HepG2 (cell line): Measurements from ENCODE around the gene FAM114A1. TPM values are rescaled to one million over a fixed set of nuclear protein-coding genes. Genes with fewer than 3 reads are reported as not detected.

Source experiments
- FOSL1 ChIP-seq: sonication (generic); formaldehyde crosslinking; IDR thresholded peaks from 2 replicates; pipeline ENCODE4 v1.9.0; 2021; ENCODE audit warnings: missing genetic modification reagents, borderline replicate concordance
- KAT7 ChIP-seq: IDR thresholded peaks from 2 replicates; pipeline ENCODE4 v1.6.1; 2018; ENCODE audit warnings: borderline replicate concordance, missing compliant biosample characterization
- NCOA2 ChIP-seq: sonication (generic); formaldehyde crosslinking; IDR thresholded peaks from 2 replicates; pipeline ENCODE4 v1.8.0; 2022; ENCODE audit warnings: inconsistent platforms
- PCBP1 ChIP-seq: fragments of 200-400 bp; formaldehyde crosslinking; IDR thresholded peaks from 2 replicates; pipeline ENCODE4 v1.6.1; 2017; ENCODE audit warnings: mild to moderate bottlenecking, low read depth, low read length, borderline replicate concordance
- PTBP1 ChIP-seq: fragments of 200-400 bp; formaldehyde crosslinking; IDR thresholded peaks from 2 replicates; pipeline ENCODE4 v1.6.1; 2018; ENCODE audit warnings: low read length, low read depth; ENCODE audit not compliant: poor library complexity, severe bottlenecking
- RNF219 ChIP-seq: sonication (generic); formaldehyde crosslinking; IDR thresholded peaks from 2 replicates; pipeline ENCODE4 v1.5.0; 2020; ENCODE audit warnings: mild to moderate bottlenecking, missing genetic modification reagents
- SPEN ChIP-seq: sonication (generic); formaldehyde crosslinking; IDR thresholded peaks from 2 replicates; pipeline ENCODE4 v1.5.1; 2020; ENCODE audit warnings: low read depth, mild to moderate bottlenecking, missing genetic modification reagents
- ZNF281 ChIP-seq: sonication (generic); formaldehyde crosslinking; IDR thresholded peaks from 2 replicates; pipeline ENCODE4 v1.4.0; 2020; ENCODE audit warnings: missing genetic modification reagents, borderline replicate concordance
- polyA plus RNA-seq, 8 experiments: library from polyadenylated mRNA; depleted of rRNA in 3 of 8; stranded (reverse) in 7 of 8; unstranded in 1 of 8; fragments of >200 nt; fragmentation: Illumina TruSeq in 4 of 8; extraction: Trizol in 4 of 8; gene quantifications; 2 replicates each; pipeline versions ENCODE4 v1.2.1 to v1.2.3, GENCODE V29; 2011 to 2016; ENCODE audit warnings: low read depth in 4 of 8, missing spikeins in 1 of 8, mixed read lengths in 1 of 8; ENCODE audit not compliant: insufficient read depth in 1 of 8
- total RNA-seq, 5 experiments: library from RNA; depleted of rRNA; stranded (reverse); fragments of >200 nt; fragmentation: Illumina TruSeq; extraction: Trizol; gene quantifications; 2 replicates each; pipeline ENCODE4 v1.2.3, GENCODE V29; 2016; ENCODE audit warnings: low read depth in 1 of 5
- TF ChIP-seq, protein P1 (sequence below): sonication (generic); formaldehyde crosslinking; IDR thresholded peaks from 2 replicates; pipeline ENCODE4 v1.5.0; 2020; ENCODE audit warnings: mild to moderate bottlenecking, missing genetic modification reagents, borderline replicate concordance
- TF ChIP-seq, protein P2 (sequence below): IDR thresholded peaks from 2 replicates; pipeline ENCODE4 v1.6.1; 2016
- TF ChIP-seq, protein P3 (sequence below): sonication (generic); formaldehyde crosslinking; IDR thresholded peaks from 2 replicates; pipeline ENCODE4 v1.9.0; 2021; ENCODE audit warnings: missing genetic modification reagents, borderline replicate concordance

Gene FAM114A1
- total and polyA plus RNA-seq, 2 of the 13 experiments (the other 11 are each of a cell fraction or from before 2014, with no cell fraction given), result 61.0 to 76.9 TPM

- no peak for TF ChIP-seq ZNF281 (CRISPR knock-in tag)
- peak; percentile 25; the same call in 1 of the 2 replicates for TF ChIP-seq NCOA2 (CRISPR knock-in tag)
- TF ChIP-seq PTBP1, result no peak
- TF ChIP-seq KAT7 (CRISPR knock-in tag), result no peak
- TF ChIP-seq, protein P1, sequence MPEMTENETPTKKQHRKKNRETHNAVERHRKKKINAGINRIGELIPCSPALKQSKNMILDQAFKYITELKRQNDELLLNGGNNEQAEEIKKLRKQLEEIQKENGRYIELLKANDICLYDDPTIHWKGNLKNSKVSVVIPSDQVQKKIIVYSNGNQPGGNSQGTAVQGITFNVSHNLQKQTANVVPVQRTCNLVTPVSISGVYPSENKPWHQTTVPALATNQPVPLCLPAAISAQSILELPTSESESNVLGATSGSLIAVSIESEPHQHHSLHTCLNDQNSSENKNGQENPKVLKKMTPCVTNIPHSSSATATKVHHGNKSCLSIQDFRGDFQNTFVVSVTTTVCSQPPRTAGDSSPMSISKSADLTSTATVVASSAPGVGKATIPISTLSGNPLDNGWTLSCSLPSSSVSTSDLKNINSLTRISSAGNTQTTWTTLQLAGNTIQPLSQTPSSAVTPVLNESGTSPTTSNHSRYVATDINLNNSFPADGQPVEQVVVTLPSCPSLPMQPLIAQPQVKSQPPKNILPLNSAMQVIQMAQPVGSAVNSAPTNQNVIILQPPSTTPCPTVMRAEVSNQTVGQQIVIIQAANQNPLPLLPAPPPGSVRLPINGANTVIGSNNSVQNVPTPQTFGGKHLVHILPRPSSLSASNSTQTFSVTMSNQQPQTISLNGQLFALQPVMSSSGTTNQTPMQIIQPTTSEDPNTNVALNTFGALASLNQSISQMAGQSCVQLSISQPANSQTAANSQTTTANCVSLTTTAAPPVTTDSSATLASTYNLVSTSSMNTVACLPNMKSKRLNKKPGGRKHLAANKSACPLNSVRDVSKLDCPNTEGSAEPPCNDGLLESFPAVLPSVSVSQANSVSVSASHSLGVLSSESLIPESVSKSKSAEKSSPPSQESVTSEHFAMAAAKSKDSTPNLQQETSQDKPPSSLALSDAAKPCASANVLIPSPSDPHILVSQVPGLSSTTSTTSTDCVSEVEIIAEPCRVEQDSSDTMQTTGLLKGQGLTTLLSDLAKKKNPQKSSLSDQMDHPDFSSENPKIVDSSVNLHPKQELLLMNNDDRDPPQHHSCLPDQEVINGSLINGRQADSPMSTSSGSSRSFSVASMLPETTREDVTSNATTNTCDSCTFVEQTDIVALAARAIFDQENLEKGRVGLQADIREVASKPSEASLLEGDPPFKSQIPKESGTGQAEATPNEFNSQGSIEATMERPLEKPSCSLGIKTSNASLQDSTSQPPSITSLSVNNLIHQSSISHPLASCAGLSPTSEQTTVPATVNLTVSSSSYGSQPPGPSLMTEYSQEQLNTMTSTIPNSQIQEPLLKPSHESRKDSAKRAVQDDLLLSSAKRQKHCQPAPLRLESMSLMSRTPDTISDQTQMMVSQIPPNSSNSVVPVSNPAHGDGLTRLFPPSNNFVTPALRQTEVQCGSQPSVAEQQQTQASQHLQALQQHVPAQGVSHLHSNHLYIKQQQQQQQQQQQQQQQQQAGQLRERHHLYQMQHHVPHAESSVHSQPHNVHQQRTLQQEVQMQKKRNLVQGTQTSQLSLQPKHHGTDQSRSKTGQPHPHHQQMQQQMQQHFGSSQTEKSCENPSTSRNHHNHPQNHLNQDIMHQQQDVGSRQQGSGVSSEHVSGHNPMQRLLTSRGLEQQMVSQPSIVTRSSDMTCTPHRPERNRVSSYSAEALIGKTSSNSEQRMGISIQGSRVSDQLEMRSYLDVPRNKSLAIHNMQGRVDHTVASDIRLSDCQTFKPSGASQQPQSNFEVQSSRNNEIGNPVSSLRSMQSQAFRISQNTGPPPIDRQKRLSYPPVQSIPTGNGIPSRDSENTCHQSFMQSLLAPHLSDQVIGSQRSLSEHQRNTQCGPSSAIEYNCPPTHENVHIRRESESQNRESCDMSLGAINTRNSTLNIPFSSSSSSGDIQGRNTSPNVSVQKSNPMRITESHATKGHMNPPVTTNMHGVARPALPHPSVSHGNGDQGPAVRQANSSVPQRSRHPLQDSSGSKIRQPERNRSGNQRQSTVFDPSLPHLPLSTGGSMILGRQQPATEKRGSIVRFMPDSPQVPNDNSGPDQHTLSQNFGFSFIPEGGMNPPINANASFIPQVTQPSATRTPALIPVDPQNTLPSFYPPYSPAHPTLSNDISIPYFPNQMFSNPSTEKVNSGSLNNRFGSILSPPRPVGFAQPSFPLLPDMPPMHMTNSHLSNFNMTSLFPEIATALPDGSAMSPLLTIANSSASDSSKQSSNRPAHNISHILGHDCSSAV, result no peak
- no peak for TF ChIP-seq PCBP1
- peak; percentile 42; the same call in 1 of the 2 replicates for TF ChIP-seq FOSL1 (CRISPR knock-in tag)
- TF ChIP-seq, protein P2, sequence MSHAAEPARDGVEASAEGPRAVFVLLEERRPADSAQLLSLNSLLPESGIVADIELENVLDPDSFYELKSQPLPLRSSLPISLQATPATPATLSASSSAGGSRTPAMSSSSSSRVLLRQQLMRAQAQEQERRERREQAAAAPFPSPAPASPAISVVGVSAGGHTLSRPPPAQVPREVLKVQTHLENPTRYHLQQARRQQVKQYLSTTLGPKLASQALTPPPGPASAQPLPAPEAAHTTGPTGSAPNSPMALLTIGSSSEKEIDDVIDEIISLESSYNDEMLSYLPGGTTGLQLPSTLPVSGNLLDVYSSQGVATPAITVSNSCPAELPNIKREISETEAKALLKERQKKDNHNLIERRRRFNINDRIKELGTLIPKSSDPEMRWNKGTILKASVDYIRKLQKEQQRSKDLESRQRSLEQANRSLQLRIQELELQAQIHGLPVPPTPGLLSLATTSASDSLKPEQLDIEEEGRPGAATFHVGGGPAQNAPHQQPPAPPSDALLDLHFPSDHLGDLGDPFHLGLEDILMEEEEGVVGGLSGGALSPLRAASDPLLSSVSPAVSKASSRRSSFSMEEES (CRISPR knock-in tag), result no peak
- TF ChIP-seq, protein P3, sequence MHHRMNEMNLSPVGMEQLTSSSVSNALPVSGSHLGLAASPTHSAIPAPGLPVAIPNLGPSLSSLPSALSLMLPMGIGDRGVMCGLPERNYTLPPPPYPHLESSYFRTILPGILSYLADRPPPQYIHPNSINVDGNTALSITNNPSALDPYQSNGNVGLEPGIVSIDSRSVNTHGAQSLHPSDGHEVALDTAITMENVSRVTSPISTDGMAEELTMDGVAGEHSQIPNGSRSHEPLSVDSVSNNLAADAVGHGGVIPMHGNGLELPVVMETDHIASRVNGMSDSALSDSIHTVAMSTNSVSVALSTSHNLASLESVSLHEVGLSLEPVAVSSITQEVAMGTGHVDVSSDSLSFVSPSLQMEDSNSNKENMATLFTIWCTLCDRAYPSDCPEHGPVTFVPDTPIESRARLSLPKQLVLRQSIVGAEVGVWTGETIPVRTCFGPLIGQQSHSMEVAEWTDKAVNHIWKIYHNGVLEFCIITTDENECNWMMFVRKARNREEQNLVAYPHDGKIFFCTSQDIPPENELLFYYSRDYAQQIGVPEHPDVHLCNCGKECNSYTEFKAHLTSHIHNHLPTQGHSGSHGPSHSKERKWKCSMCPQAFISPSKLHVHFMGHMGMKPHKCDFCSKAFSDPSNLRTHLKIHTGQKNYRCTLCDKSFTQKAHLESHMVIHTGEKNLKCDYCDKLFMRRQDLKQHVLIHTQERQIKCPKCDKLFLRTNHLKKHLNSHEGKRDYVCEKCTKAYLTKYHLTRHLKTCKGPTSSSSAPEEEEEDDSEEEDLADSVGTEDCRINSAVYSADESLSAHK (CRISPR knock-in tag), result no peak
- no peak for TF ChIP-seq SPEN (CRISPR knock-in tag)
- TF ChIP-seq RNF219 (CRISPR knock-in tag), result no peak
These were observed 21.5 kb downstream of the FAM114A1 start (continued) for GRCh38 chr4:38889143-38889542.
